Nephron progenitor cell (in vitro differentiated cells): ENCODE measurements around the gene DKC1.

ENCODE experiments used
- DNase-seq: peaks from one replicate; pipeline ENCODE4 v3.0.0; 2021
- H3K27ac Mint-ChIP-seq: 2 replicates; pipeline ENCODE4 v1.8.0; 2021; ENCODE audit warnings: mild to moderate bottlenecking, moderate library complexity, mixed read lengths
- H3K27me3 Mint-ChIP-seq: 2 replicates; pipeline ENCODE4 v1.8.0; 2021; ENCODE audit warnings: mild to moderate bottlenecking, low read depth, mixed read lengths; ENCODE audit not compliant: poor library complexity
- H3K36me3 Mint-ChIP-seq: 2 replicates; pipeline ENCODE4 v1.8.0; 2021; ENCODE audit warnings: low read depth, mixed read lengths
- H3K4me1 Mint-ChIP-seq: 2 replicates; pipeline ENCODE4 v1.8.0; 2021; ENCODE audit warnings: mixed read lengths
- H3K4me3 Mint-ChIP-seq: 2 replicates; pipeline ENCODE4 v1.8.0; 2021; ENCODE audit warnings: mild to moderate bottlenecking, moderate library complexity, mixed read lengths
- H3K9me3 Mint-ChIP-seq: 2 replicates; pipeline ENCODE4 v1.8.0; 2021; ENCODE audit warnings: mild to moderate bottlenecking, moderate library complexity, mixed read lengths
- CTCF ChIP-seq: fragments of 200-600 bp; sonication (generic); IDR thresholded peaks from 2 replicates; pipeline ENCODE4 v1.5.0; 2021; ENCODE audit warnings: antibody characterized with exemption

DKC1 gene

DNA sequence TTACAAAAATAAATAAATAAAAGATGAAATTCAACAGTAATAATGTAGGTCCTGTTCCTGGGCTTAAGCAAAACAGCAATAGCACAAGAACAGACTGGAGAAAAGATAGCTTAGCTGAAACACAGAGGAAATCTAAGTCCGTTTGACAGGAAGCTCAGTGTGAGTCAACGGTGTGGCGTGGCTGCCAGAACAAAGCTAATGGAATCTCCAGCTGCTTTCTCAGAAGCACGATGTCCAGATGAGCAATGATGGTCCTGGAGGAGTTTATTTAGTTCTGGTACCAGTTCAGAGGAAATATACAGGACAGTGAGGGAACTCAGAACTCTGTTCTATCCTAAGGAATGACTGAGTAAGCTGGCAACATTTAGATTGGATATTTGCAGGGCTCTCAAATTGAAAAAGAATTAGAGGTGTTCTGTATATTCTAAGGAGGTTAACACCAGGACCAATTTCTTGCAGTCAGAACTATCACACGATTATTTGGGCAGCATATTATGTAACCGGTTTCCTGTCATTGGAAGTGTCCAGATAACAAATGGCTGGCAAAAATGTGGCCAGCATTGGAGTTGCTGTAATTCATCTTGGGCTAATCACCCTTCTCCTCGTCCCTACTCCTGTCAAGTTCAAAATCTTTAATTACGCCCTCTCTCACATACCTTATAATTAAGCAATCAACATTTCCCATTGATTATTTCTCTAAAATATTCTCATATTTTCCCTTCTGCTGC is 24.5 kb upstream of the DKC1 start:
- Mint-ChIP-seq H3K4me1 (peaks cover 22% of the 10 kb centered on the region), H3K36me3 (no peaks in the 10 kb centered on the region), H3K27ac (no peak overlapping the region), H3K9me3 (peaks cover 47% of the 10 kb centered on the region), H3K27me3 (peaks cover 10% of the 10 kb centered on the region), H3K4me3 (no peak overlapping the region)
- DNase-seq: no peak
- TF ChIP-seq CTCF: no peak

- H3K4me3 Mint-ChIP-seq: no peak overlapping the region
- DNase-seq: no peak
- H3K27ac Mint-ChIP-seq: no peak overlapping the region
- no peaks in the 10 kb centered on the region for H3K36me3 Mint-ChIP-seq
- peaks cover 10% of the 10 kb centered on the region for H3K27me3 Mint-ChIP-seq
- peaks cover 60% of the 10 kb centered on the region for H3K9me3 Mint-ChIP-seq
- TF ChIP-seq CTCF: no peak
- peaks cover 9% of the 10 kb centered on the region for H3K4me1 Mint-ChIP-seq
These were observed 22.7 kb upstream of the DKC1 start for GRCh38 chrX:154739952-154740465.

GRCh38 chrX:154742613-154743012 is 20.1 kb upstream of the DKC1 start:
- Mint-ChIP-seq H3K27me3 (peaks cover 10% of the 10 kb centered on the region), H3K4me3 (no peak overlapping the region), H3K36me3 (no peaks in the 10 kb centered on the region), H3K4me1 (no peaks in the 10 kb centered on the region), H3K9me3 (peaks cover 56% of the 10 kb centered on the region), H3K27ac (no peak overlapping the region)
- no peak for DNase-seq
- no peak for TF ChIP-seq CTCF

DNA sequence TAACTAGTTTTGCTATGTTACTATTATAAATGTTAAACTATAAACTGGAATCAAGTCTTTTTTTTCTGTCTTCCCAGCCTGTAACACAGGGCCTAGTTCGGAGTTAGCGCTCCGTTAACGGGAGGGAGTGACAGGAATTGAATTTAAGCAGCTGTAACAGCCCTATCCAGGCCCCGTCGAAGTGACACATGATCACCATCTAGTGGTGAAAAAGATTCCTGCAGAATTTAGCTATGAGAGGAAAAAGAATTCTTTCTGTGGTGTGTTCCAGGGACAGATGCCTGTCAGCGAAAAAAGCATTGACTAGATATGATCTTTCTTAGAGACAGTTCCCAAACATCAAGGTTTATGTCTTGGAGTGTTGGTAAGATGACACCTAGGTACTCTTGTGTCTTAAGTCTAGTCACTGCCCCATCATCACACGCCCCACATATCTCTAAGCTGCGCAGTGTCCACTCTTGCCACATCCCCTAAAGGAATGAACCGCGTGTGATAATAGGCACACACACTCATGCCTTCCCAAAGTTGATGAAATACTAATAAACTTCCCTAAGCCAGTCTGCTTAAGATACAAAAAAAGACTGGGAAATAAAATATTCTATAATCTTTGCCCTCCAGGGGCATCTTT is 13.8 kb upstream of the DKC1 start:
- H3K9me3 Mint-ChIP-seq: peaks cover 52% of the 10 kb centered on the region

DNA sequence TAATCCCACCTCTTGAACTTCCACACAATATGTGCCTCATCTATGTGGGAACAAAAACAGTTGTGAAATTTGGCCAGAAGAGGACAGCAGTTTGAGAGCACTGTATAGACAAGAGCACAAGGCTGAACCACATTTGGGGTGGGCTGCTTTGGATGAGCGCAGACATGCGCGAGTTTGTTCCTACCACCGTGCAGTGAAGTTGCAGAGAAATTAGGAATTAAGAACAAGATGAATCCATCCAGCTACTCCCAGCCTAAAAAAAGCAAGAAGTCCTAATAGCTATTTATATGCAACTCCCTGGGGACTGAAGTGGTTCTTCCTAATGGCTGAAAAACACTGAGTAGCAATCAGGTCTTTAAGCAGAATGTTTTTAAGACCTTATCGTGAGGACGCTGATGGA is 12.8 kb upstream of the DKC1 start:
- peak overlapping the region; percentile 28 for H3K4me3 Mint-ChIP-seq
- peaks cover 60% of the 10 kb centered on the region for H3K27me3 Mint-ChIP-seq
- H3K9me3 Mint-ChIP-seq: peaks cover 43% of the 10 kb centered on the region
- no peak overlapping the region for H3K27ac Mint-ChIP-seq
- no peak for DNase-seq
- H3K36me3 Mint-ChIP-seq: no peaks in the 10 kb centered on the region
- no peak for TF ChIP-seq CTCF
- peaks cover 9% of the 10 kb centered on the region for H3K4me1 Mint-ChIP-seq

More for the DNA sequence above, 13.8 kb upstream of the DKC1 start:
- Mint-ChIP-seq H3K27ac (no peak overlapping the region), H3K4me3 (no peak overlapping the region), H3K36me3 (no peaks in the 10 kb centered on the region), H3K27me3 (peaks cover 51% of the 10 kb centered on the region), H3K4me1 (peaks cover 9% of the 10 kb centered on the region)
- peak; percentile 33 for DNase-seq
- TF ChIP-seq CTCF: peak; percentile 68
